MV-4-11 (cell line): ENCODE results near the gene HOTAIR.

Source experiments
- DNase-seq: peaks from one replicate; lab custom pipeline; 2025; lab: John Stamatoyannopoulos, UW

HOTAIR gene

GRCh38 chr12:53927220-53928029 is 47.3 kb downstream of the HOTAIR start:
- no peak for DNase-seq

- no peak for DNase-seq
Measured at GRCh38 chr12:53924521-53925405, 50.0 kb downstream of the HOTAIR start.

GRCh38 chr12:53916788-53917655 is 57.7 kb downstream of the HOTAIR start:
- DNase-seq: no peak
